PC-3 (cell line): ENCODE results near the gene CETN1. TPM values are rescaled to one million over a fixed set of nuclear protein-coding genes. Genes with fewer than 3 reads are reported as not detected.

Source experiments
- ATAC-seq: fragments of 200-7000 bp; cut with Tn5 transposase; 2 replicates; pipeline ENCODE4 v1.9.1; 2020; ENCODE audit warnings: mild to moderate bottlenecking, moderate library complexity
- BruUV-seq: library from RNA; stranded (reverse); fragments of 400-500 nt; replicated peaks from 2 replicates; lab custom pipeline; 2021; lab: Mats Ljungman, UMichigan
- CTCF ChIA-PET: fragments of 300-600 bp; sonication (Branson Sonifier 250); formaldehyde crosslinking; loops from one replicate; lab custom pipeline; 2022; ENCODE audit warnings: antibody characterized with exemption; lab: Charles Lee
- POLR2A ChIA-PET: fragments of 300-600 bp; sonication (Branson Sonifier 250); formaldehyde crosslinking; loops from one replicate; lab custom pipeline; 2022; ENCODE audit warnings: antibody characterized with exemption; ENCODE audit not compliant: unreplicated experiment; lab: Charles Lee
- DNase-seq: peaks from one replicate; pipeline ENCODE4 v3.0.0-alpha.2; 2015
- H2AFZ ChIP-seq: fragments of 300-600 bp; sonication (generic); 2 replicates; pipeline ENCODE4 v1.6.0; 2016; ENCODE audit warnings: antibody characterized with exemption, low read length
- H3F3A ChIP-seq: fragments of 300-600 bp; sonication (generic); one replicate; pipeline ENCODE4 v1.6.0; 2017; ENCODE audit warnings: antibody characterized with exemption, low read length, control low read depth, mild to moderate bottlenecking; ENCODE audit not compliant: unreplicated experiment
- H3K27ac ChIP-seq: fragments of 300-600 bp; sonication (generic); 2 replicates; pipeline ENCODE4 v1.5.1; 2016; ENCODE audit warnings: mild to moderate bottlenecking, low read length
- H3K27me3 ChIP-seq: fragments of 300-600 bp; sonication (generic); 2 replicates; pipeline ENCODE4 v1.6.1; 2016; ENCODE audit warnings: low read length, mixed read lengths
- H3K36me3 ChIP-seq: fragments of 300-600 bp; sonication (generic); 2 replicates; pipeline ENCODE4 v1.6.1; 2016; ENCODE audit warnings: low read depth, mixed run types, low read length, mixed read lengths
- H3K4me1 ChIP-seq: fragments of 300-600 bp; sonication (generic); 2 replicates; pipeline ENCODE4 v1.5.1; 2016; ENCODE audit warnings: low read length; ENCODE audit not compliant: insufficient read depth
- H3K4me2 ChIP-seq: fragments of 300-600 bp; sonication (generic); 2 replicates; pipeline ENCODE4 v1.6.0; 2016; ENCODE audit warnings: low read length
- H3K4me3 ChIP-seq: fragments of 300-600 bp; sonication (generic); 2 replicates; pipeline ENCODE4 v1.5.1; 2016; ENCODE audit warnings: mild to moderate bottlenecking, low read length, mixed read lengths
- H3K79me2 ChIP-seq: fragments of 300-600 bp; sonication (generic); 2 replicates; pipeline ENCODE4 v1.6.1; 2017; ENCODE audit warnings: low read length, mixed read lengths
- H3K9ac ChIP-seq: fragments of 300-600 bp; sonication (generic); 2 replicates; pipeline ENCODE4 v1.6.0; 2016; ENCODE audit warnings: mild to moderate bottlenecking, low read length
- H3K9me2 ChIP-seq: fragments of 300-600 bp; sonication (generic); replicated peaks from 2 replicates; pipeline ENCODE4 v1.6.1; 2016; ENCODE audit warnings: mixed run types, low read length, mixed read lengths
- H3K9me3 ChIP-seq: fragments of 300-600 bp; sonication (generic); 2 replicates; pipeline ENCODE4 v1.6.1; 2016; ENCODE audit warnings: low read length, mixed read lengths
- H4K20me1 ChIP-seq: fragments of 300-600 bp; sonication (generic); 2 replicates; pipeline ENCODE4 v1.6.1; 2016; ENCODE audit warnings: low read length, mixed read lengths
- CTCF ChIP-seq: fragments of 300-600 bp; sonication (generic); conservative IDR thresholded peaks from 2 replicates; pipeline ENCODE4 v1.5.1; 2017; ENCODE audit warnings: antibody characterized with exemption, low read depth, mild to moderate bottlenecking, low read length
- EZH2 ChIP-seq: fragments of 300-600 bp; sonication (generic); IDR thresholded peaks from one replicate; pipeline ENCODE4 v1.6.1; 2017; ENCODE audit warnings: antibody characterized with exemption, mild to moderate bottlenecking, low read length; ENCODE audit not compliant: unreplicated experiment
- EZH2phosphoT487 ChIP-seq: fragments of 300-600 bp; sonication (generic); IDR thresholded peaks from 2 replicates; pipeline ENCODE4 v1.6.1; 2018; ENCODE audit warnings: mild to moderate bottlenecking, antibody characterized with exemption, low read length, borderline replicate concordance
- intact Hi-C: fragments of 100-400 bp; cut with micrococcal nuclease; formaldehyde crosslinking; loops from 2 replicates; pipeline ENCODE4 v1.9.0; 2023
- total RNA-seq: library from RNA; depleted of rRNA; stranded (reverse); fragments of >200 nt; gene quantifications from 2 replicates; pipeline ENCODE4 v1.2.3, GENCODE V29; 2014

Gene CETN1
- total RNA-seq, 1 experiment from 2014 or later = not detected

GRCh38 chr18:582465-582864 lies 2.3 kb downstream of the CETN1 start:
- no TSS peak for BruUV-seq
- H3K9me2 ChIP-seq = no peaks in the 10 kb centered on the region
- no peak overlapping the region for H3K27ac ChIP-seq
- ATAC-seq = no peak
- no peaks in the 10 kb centered on the region for H3K36me3 ChIP-seq
- intact Hi-C loops = no loop called here
- TF ChIP-seq EZH2 (no peak), CTCF (no peak), EZH2phosphoT487 (no peak)
- no peak overlapping the region for H2AFZ ChIP-seq
- ChIA-PET POLR2A (no interaction called here), CTCF (no interaction called here)
- H3K27me3 ChIP-seq = peaks cover 47% of the 10 kb centered on the region
- H3K4me1 ChIP-seq = no peaks in the 10 kb centered on the region
- no peaks in the 10 kb centered on the region for H3F3A ChIP-seq
- no peak for DNase-seq
- no peaks in the 10 kb centered on the region for H4K20me1 ChIP-seq
- H3K9me3 ChIP-seq = no peaks in the 10 kb centered on the region
- H3K4me3 ChIP-seq = no peak overlapping the region
- no peak overlapping the region for H3K4me2 ChIP-seq
- H3K79me2 ChIP-seq = no peaks in the 10 kb centered on the region
- no peak overlapping the region for H3K9ac ChIP-seq

GRCh38 chr18:595068-595467 lies 14.9 kb downstream of the CETN1 start:
- TF ChIP-seq EZH2phosphoT487 = no peak
- no peak for TF ChIP-seq CTCF
- no peak for TF ChIP-seq EZH2
- H2AFZ ChIP-seq = no peak overlapping the region
- intact Hi-C loops = no loop called here
- no peak overlapping the region for H3K9ac ChIP-seq
- peaks cover 58% of the 10 kb centered on the region for H3K27me3 ChIP-seq
- ATAC-seq = no peak
- no peak overlapping the region for H3K4me3 ChIP-seq
- H3F3A ChIP-seq = no peaks in the 10 kb centered on the region
- H3K79me2 ChIP-seq = no peaks in the 10 kb centered on the region
- DNase-seq = no peak
- H3K36me3 ChIP-seq = no peaks in the 10 kb centered on the region
- H3K4me1 ChIP-seq = peaks cover 10% of the 10 kb centered on the region; the same call in 1 of the 2 replicates
- ChIA-PET CTCF (no interaction called here), POLR2A (no interaction called here)
- H3K4me2 ChIP-seq = no peak overlapping the region
- H3K27ac ChIP-seq = no peak overlapping the region
- no peaks in the 10 kb centered on the region for H4K20me1 ChIP-seq
- H3K9me2 ChIP-seq = no peaks in the 10 kb centered on the region
- BruUV-seq = no TSS peak
- no peaks in the 10 kb centered on the region for H3K9me3 ChIP-seq

- ATAC-seq = no peak
- H3K9me3 ChIP-seq = no peaks in the 10 kb centered on the region
- CTCF ChIA-PET = no interaction called here
- H3K79me2 ChIP-seq = no peaks in the 10 kb centered on the region
- no TSS peak for BruUV-seq
- H3K27ac ChIP-seq = no peak overlapping the region
- no peaks in the 10 kb centered on the region for H4K20me1 ChIP-seq
- no peak overlapping the region for H3K9ac ChIP-seq
- no peak overlapping the region for H3K4me2 ChIP-seq
- H3K27me3 ChIP-seq = peaks cover 57% of the 10 kb centered on the region
- no peak for DNase-seq
- H3K36me3 ChIP-seq = no peaks in the 10 kb centered on the region
- intact Hi-C loops = no loop called here
- no peaks in the 10 kb centered on the region for H3K9me2 ChIP-seq
- no peak for TF ChIP-seq EZH2phosphoT487
- TF ChIP-seq CTCF = no peak
- no peak for TF ChIP-seq EZH2
- no peaks in the 10 kb centered on the region for H3F3A ChIP-seq
- H3K4me3 ChIP-seq = no peak overlapping the region
- peaks cover 10% of the 10 kb centered on the region; the same call in 1 of the 2 replicates for H3K4me1 ChIP-seq
- H2AFZ ChIP-seq = no peak overlapping the region
- POLR2A ChIA-PET = no interaction called here
Measured at GRCh38 chr18:595571-595970, 15.4 kb downstream of the CETN1 start.
